RWPE2 (cell line): ENCODE data around the gene KLHDC9.

Experiments
- ATAC-seq: fragments of 200-7000 bp; cut with Tn5 transposase; 3 replicates; pipeline ENCODE4 v1.9.1; 2021; ENCODE audit warnings: low read depth
- DNase-seq: peaks from one replicate; pipeline ENCODE4 v3.0.0-alpha.2; 2020; ENCODE audit warnings: low spot score
- H3K27ac ChIP-seq: fragments of 450-650 bp; 2 replicates; pipeline ENCODE4 v1.5.1; 2017; ENCODE audit warnings: mild to moderate bottlenecking; ENCODE audit not compliant: poor library complexity, severe bottlenecking
- H3K27me3 ChIP-seq: fragments of 250-450 bp; sonication (Bioruptor Pico); 2 replicates; pipeline ENCODE4 v1.5.1; 2021; ENCODE audit warnings: mild to moderate bottlenecking, moderate library complexity; ENCODE audit not compliant: insufficient read depth, poor library complexity, severe bottlenecking
- H3K36me3 ChIP-seq: fragments of 250-450 bp; sonication (Bioruptor Pico); 2 replicates; pipeline ENCODE4 v1.5.1; 2020; ENCODE audit warnings: low read depth, mild to moderate bottlenecking, moderate library complexity
- H3K4me1 ChIP-seq: fragments of 250-450 bp; sonication (Bioruptor Pico); 2 replicates; pipeline ENCODE4 v1.5.1; 2021; ENCODE audit warnings: mild to moderate bottlenecking, moderate library complexity; ENCODE audit not compliant: insufficient read depth, poor library complexity, severe bottlenecking
- H3K4me3 ChIP-seq: fragments of 250-450 bp; sonication (Bioruptor Pico); 2 replicates; pipeline ENCODE4 v1.5.1; 2021; ENCODE audit warnings: mild to moderate bottlenecking, moderate library complexity; ENCODE audit not compliant: severe bottlenecking
- H3K9me3 ChIP-seq: fragments of 250-450 bp; sonication (Bioruptor Pico); 2 replicates; pipeline ENCODE4 v1.5.1; 2021; ENCODE audit warnings: mild to moderate bottlenecking, moderate library complexity; ENCODE audit not compliant: severe bottlenecking
- TF ChIP-seq, protein P1 (sequence below): fragments of 450-650 bp; IDR thresholded peaks from one replicate; pipeline ENCODE4 v1.5.1; 2017; ENCODE audit warnings: mild to moderate bottlenecking, moderate library complexity; ENCODE audit not compliant: poor library complexity, severe bottlenecking

KLHDC9 gene

DNA sequence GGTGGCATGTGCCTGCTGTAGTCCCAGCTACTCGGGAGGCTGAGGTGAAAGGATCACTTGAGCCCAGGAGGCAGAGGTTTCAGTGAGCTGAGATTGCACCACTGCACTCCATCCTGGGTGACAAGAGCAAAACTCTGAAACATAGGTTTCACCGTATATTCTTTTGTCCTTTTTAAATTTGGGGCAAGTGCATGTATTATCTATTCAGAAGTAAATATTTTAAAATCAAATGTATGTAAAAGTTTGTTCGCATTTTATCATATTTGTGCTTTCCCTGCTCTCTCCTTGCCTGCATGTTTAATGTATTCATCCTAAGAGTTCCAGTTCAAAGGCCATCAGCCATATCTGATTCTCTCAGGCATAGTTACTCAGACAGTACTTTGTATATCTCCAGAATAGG lies 47.7 kb downstream of the KLHDC9 start:
- ATAC-seq = no peak
- H3K27me3 ChIP-seq = no peaks in the 10 kb centered on the region
- no peak overlapping the region for H3K4me3 ChIP-seq
- TF ChIP-seq, protein P1, sequence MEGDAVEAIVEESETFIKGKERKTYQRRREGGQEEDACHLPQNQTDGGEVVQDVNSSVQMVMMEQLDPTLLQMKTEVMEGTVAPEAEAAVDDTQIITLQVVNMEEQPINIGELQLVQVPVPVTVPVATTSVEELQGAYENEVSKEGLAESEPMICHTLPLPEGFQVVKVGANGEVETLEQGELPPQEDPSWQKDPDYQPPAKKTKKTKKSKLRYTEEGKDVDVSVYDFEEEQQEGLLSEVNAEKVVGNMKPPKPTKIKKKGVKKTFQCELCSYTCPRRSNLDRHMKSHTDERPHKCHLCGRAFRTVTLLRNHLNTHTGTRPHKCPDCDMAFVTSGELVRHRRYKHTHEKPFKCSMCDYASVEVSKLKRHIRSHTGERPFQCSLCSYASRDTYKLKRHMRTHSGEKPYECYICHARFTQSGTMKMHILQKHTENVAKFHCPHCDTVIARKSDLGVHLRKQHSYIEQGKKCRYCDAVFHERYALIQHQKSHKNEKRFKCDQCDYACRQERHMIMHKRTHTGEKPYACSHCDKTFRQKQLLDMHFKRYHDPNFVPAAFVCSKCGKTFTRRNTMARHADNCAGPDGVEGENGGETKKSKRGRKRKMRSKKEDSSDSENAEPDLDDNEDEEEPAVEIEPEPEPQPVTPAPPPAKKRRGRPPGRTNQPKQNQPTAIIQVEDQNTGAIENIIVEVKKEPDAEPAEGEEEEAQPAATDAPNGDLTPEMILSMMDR = no peak
- no peak for DNase-seq
- H3K4me1 ChIP-seq = no peaks in the 10 kb centered on the region
- H3K9me3 ChIP-seq = no peaks in the 10 kb centered on the region
- H3K36me3 ChIP-seq = no peaks in the 10 kb centered on the region
- no peak overlapping the region for H3K27ac ChIP-seq
